Testis (tissue), 5 donors: Measurements from ENCODE around the gene ANO10. TPM values are rescaled to one million over a fixed set of nuclear protein-coding genes. Genes with fewer than 3 reads are reported as not detected.
"Not testable (repeated sequence)": the region's sequence is repeated elsewhere in the genome, so short reads cannot be mapped to it uniquely, and the experiment has no call there.

ENCODE experiments used
- DNase-seq: peaks from one replicate; pipeline ENCODE4 v3.0.0-alpha.2; 2019
- H3K27ac ChIP-seq, 2 donors: fragments of 200-600 bp; sonication (generic); one replicate each; pipeline ENCODE4 v1.5.1; 2019
- H3K27me3 ChIP-seq: fragments of 200-600 bp; sonication (generic); one replicate; pipeline ENCODE4 v1.5.1; 2019
- H3K36me3 ChIP-seq: fragments of 200-600 bp; sonication (generic); one replicate; pipeline ENCODE4 v1.5.1; 2017; ENCODE audit warnings: low read depth; ENCODE audit errors: missing control alignments
- H3K4me1 ChIP-seq: fragments of 200-600 bp; sonication (generic); one replicate; pipeline ENCODE4 v1.5.1; 2019
- H3K4me3 ChIP-seq, 2 donors: fragments of 200-600 bp; sonication (generic); one replicate each; pipeline ENCODE4 v1.5.1; 2017 to 2019
- H3K9me3 ChIP-seq: fragments of 200-600 bp; sonication (generic); one replicate; pipeline ENCODE4 v1.5.1; 2017
- POLR2A ChIP-seq: fragments of 450-650 bp; IDR thresholded peaks from one replicate; pipeline ENCODE4 v1.6.1; 2017; ENCODE audit warnings: antibody characterized with exemption, mild to moderate bottlenecking, moderate library complexity
- WGBS, 2 donors: methylation state at CpG; one replicate each; pipeline ENCODE4 v1.1.5; 2018; 5-methylcytosine and 5-hydroxymethylcytosine counted together
- intact Hi-C: fragments of 100-400 bp; cut with DNase I; formaldehyde crosslinking; loops from one replicate; pipeline ENCODE4 v1.15.1; 2023; ENCODE audit warnings: low total_unique reads
- long read RNA-seq, 2 donors: transcript quantifications; one replicate each; lab custom pipeline, GENCODE V29; 2026
- polyA plus RNA-seq: library from polyadenylated mRNA; stranded (reverse); fragments of 350-450 nt; fragmentation: Illumina TruSeq; extraction: RNeasy Lipid Tissue Mini Kit (QIAGEN cat#74804); gene quantifications from one replicate; pipeline ENCODE4 v1.2.3, GENCODE V29; 2014; ENCODE audit warnings: low read depth, low replicate concordance; ENCODE audit not compliant: insufficient read depth
- total RNA-seq, 2 donors: library from RNA; depleted of rRNA; stranded (reverse); fragments of >200 nt; gene quantifications; one replicate each; pipeline ENCODE4 v1.2.3, GENCODE V29; 2016
- TF ChIP-seq, protein P1 (sequence below), 3 experiments: fragments of 450-650 bp in 2 of 3; fragments of 200-600 bp in 1 of 3; sonication (generic) in 1 of 3; IDR thresholded peaks; one replicate each; pipeline ENCODE4 v1.5.1; 2016 to 2019; ENCODE audit warnings: antibody characterized with exemption in 3 of 3, mild to moderate bottlenecking in 2 of 3, moderate library complexity in 1 of 3

ANO10 gene, protein sequence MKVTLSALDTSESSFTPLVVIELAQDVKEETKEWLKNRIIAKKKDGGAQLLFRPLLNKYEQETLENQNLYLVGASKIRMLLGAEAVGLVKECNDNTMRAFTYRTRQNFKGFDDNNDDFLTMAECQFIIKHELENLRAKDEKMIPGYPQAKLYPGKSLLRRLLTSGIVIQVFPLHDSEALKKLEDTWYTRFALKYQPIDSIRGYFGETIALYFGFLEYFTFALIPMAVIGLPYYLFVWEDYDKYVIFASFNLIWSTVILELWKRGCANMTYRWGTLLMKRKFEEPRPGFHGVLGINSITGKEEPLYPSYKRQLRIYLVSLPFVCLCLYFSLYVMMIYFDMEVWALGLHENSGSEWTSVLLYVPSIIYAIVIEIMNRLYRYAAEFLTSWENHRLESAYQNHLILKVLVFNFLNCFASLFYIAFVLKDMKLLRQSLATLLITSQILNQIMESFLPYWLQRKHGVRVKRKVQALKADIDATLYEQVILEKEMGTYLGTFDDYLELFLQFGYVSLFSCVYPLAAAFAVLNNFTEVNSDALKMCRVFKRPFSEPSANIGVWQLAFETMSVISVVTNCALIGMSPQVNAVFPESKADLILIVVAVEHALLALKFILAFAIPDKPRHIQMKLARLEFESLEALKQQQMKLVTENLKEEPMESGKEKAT
- total RNA-seq (10 to 100 TPM; 19.9 to 25.0 TPM), polyA plus RNA-seq (26.3 TPM)
- long read RNA-seq, donor 1, partial matches to known transcripts, result 0 of 3 reads
- long read RNA-seq, donor 1, other reads (novel, unspliced or antisense), result 0 of 3 reads
- long read RNA-seq, donor 2, partial matches to known transcripts, result 0 of 2 reads
- long read RNA-seq, donor 2, other reads (novel, unspliced or antisense), result 0 of 2 reads

DNA sequence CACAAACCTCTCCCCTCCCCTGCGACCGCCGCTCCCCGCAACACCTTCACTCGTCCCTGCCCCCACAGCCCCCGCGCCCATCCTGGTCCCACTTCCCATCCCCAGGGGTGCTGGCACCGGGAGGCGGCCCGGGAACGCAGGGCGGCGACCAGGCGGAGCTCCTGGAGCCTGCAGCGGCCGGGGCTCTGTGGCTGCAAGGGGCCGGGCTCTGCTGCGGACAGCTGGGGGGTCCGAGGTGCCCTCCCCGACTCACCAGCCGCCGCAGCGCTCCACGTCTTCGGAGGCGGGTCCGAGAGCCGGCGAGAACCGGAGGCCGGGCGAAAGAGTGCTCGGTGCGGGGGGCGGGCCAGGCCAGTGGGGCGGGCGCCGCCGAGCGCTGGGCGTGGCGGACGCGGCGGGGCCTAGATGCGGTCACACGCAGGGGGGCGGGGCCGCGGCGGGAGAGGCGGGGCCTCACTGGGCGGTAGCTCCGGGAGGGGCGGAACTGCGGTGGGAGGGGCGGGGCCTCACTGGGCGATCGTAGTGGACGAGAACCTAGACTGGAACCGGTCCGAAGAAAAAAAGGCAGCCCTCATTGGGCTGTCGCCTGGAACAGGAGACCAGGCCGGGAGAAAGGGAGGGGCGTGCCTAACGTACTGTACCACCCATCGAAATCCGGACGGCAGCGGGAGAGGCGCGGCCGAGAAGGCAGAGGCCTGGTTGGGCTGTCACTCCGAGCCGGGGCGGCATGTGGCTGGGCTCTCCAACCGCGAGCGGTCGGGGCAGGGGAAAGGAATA is at the start of gene ANO10:
ANO10 (minus strand) TSS at position 356 of the 777 bp plus-strand sequence. CDS start 16,159 bp downstream, outside the sequence.
- no peaks in the 10 kb centered on the region for H3K4me1 ChIP-seq
- H3K27ac ChIP-seq, result peak within 1 kb of the TSS; percentile 85 to 86
- peak within 1 kb of the TSS; percentile 89 to 98 for H3K4me3 ChIP-seq
- intact Hi-C loops, result no loop called here
- 1 to 2% methylated on average over 11 to 58 of the region's 80 CpGs for WGBS, 2 donors
- no peaks in the 10 kb centered on the region for H3K27me3 ChIP-seq
- no peaks in the 10 kb centered on the region for H3K9me3 ChIP-seq
- no peaks in the 10 kb centered on the region for H3K36me3 ChIP-seq
- TF ChIP-seq, protein P1, sequence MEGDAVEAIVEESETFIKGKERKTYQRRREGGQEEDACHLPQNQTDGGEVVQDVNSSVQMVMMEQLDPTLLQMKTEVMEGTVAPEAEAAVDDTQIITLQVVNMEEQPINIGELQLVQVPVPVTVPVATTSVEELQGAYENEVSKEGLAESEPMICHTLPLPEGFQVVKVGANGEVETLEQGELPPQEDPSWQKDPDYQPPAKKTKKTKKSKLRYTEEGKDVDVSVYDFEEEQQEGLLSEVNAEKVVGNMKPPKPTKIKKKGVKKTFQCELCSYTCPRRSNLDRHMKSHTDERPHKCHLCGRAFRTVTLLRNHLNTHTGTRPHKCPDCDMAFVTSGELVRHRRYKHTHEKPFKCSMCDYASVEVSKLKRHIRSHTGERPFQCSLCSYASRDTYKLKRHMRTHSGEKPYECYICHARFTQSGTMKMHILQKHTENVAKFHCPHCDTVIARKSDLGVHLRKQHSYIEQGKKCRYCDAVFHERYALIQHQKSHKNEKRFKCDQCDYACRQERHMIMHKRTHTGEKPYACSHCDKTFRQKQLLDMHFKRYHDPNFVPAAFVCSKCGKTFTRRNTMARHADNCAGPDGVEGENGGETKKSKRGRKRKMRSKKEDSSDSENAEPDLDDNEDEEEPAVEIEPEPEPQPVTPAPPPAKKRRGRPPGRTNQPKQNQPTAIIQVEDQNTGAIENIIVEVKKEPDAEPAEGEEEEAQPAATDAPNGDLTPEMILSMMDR (IDR thresholded peaks at IDR 0.05), result no peak
- TF ChIP-seq POLR2A, result peak; percentile 63
- DNase-seq, result peak; percentile 98

DNA sequence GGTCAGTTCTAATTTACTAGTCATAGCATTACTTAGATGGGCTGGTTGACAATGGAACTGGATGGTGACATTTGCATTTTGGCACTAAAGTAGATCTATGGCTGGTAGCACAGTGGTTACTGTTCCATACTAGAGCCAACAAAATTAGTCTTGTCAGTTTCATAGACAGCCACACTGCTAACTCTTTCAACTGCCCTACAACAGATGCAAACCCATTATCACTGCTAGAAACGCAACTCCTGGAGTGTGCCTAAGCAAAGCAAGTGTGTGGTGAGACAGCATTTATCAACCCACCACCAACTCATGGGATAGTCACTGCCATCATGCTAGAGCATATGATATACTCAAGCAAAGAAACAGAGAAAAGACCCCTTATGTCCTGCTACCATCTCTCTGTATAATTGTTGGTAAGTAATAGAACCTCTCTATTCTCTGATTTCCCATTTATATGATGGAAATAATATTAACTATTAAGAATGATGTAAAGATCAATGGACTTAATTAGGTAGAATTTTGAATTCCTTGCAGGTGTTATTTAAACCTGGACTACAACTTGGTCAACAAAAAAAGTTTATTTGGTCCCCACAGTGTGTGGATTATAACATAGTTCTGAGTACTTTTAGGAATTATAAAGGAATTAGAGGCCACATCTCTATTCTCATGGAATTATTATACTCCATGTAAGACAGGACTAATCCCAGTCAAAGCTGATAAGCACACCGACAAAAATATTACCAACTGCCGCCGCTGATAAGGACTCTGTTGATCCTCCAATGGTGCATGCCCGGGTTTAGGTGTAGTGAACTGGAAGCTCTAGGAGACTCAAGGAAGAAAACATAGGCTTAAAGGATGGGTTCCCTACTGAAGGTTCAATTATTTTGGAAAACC is 49.1 kb upstream of the ANO10 start:
- no peak for TF ChIP-seq POLR2A
- TF ChIP-seq, protein P1 (IDR thresholded peaks at IDR 0.05), result no peak
- Histone ChIP-seq H3K4me3 (no peak overlapping the region), H3K36me3 (no peaks in the 10 kb centered on the region), H3K27me3 (no peaks in the 10 kb centered on the region), H3K4me1 (no peaks in the 10 kb centered on the region), H3K9me3 (no peaks in the 10 kb centered on the region), H3K27ac (no peak overlapping the region)
- intact Hi-C loops, result no loop called here
- DNase-seq, result no peak
- 84 to 88% methylated on average over 5 of the region's 5 CpGs for WGBS, 2 donors

DNA sequence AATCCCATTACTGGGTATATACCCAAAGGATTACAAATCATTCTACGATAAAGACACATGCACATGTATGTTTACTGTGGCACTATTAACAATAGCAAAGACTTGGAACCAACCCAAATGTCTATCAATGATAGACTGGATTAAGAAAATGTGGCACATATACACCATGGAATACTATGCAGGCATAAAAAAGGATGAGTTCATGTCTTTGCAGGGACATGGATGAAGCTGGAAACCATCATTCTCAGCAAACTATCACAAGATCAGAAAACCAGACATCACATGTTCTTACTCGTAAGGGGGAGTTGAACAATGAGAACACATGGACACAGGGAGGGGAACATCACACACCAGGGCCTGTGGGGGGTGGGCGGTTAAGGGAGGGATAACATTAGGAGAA is 43.2 kb upstream of the ANO10 start:
- H3K36me3 ChIP-seq, H3K27me3 ChIP-seq, H3K9me3 ChIP-seq, H3K4me3 ChIP-seq, H3K4me1 ChIP-seq, DNase-seq, H3K27ac ChIP-seq, intact Hi-C loops: not testable (repeated sequence)
- WGBS, 2 donors, result 89 to 94% methylated on average over 3 of the region's 3 CpGs

DNA sequence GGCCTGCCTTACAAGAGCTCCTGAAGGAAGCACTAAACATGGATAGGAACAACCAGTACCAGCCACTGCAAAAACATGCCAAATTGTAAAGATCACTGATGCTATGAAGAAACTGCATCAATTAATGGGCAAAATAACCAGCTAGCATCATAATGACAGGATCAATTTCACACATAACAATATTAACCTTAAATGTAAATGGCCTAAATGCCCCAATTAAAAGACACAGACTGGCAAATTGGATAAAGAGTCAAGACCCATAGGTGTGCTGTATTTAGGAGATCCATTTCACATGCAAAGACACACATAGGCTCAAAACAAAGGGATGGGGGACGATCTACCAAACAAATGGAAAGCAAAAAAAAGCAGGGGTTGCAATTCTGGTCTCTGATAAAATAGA is 39.6 kb upstream of the ANO10 start:
- H3K36me3 ChIP-seq, H3K4me3 ChIP-seq, H3K9me3 ChIP-seq, H3K4me1 ChIP-seq, H3K27ac ChIP-seq, intact Hi-C loops, DNase-seq, H3K27me3 ChIP-seq: not testable (repeated sequence)
- WGBS, 2 donors, result 82 to 89% methylated on average over 1 of the region's 1 CpG

DNA sequence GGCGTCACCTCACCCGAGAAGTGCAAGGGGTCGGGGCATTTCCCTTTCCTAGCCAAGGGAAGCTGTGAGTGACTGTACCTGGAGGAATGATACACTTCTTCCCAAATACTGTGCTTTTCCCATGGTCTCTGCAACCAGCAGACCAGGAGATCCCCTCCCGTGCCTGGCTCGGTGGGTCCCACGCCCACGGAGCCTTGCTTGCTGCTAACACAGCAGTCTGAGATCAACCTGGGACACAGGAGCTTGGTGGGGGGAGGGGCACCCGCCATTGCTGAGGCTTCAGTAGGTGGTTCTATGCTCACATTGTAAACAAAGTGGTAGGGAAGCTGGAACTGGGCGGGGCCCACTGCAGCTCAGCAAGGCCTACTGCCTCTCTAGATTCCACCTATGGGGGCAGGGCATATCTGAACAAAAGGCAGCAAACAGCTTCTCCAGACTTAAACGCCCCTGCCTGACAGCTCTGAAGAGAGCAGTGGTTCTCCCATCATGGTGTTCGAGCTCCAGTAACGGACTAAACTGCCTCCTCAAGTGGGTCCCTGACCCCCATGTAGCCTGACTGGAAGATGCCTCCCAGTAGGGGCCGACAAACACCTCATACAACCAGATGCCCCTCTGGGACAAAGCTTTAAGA is 37.6 kb upstream of the ANO10 start:
- no peaks in the 10 kb centered on the region for H3K27me3 ChIP-seq
- H3K27ac ChIP-seq, result no peak overlapping the region
- H3K36me3 ChIP-seq, result no peaks in the 10 kb centered on the region
- no peak overlapping the region for H3K4me3 ChIP-seq
- intact Hi-C loops, result no loop called here
- H3K4me1 ChIP-seq, result no peaks in the 10 kb centered on the region
- no peaks in the 10 kb centered on the region for H3K9me3 ChIP-seq
- WGBS, 2 donors, result 84 to 88% methylated on average over 8 to 13 of the region's 13 CpGs
- no peak for TF ChIP-seq POLR2A
- TF ChIP-seq, protein P1 (IDR thresholded peaks at IDR 0.05), result no peak
- DNase-seq, result no peak

DNA sequence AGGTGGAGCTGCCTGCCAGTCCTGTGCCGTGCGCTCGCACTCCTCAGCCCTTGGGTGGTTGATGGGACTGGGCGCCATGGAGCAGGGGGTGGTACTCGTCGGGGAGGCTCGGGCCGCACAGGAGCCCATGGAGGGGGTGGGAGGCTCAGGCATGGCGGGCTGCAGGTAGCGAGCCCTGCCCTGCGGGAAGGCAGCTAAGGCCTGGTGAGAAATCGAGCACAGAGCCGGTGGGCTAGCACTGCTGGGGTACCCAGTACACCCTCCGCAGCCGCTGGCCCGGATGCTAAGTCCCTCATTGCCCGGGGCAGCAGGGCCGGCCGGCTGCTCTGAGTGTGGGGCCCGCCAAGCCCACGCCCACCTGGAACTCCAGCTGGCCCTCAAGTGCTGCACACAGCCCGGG is 34.6 kb upstream of the ANO10 start:
- H3K27me3 ChIP-seq, DNase-seq, H3K9me3 ChIP-seq, H3K27ac ChIP-seq, H3K4me1 ChIP-seq, H3K36me3 ChIP-seq, H3K4me3 ChIP-seq, intact Hi-C loops: not testable (repeated sequence)
- WGBS, 2 donors, result 90 to 100% methylated on average over 3 to 19 of the region's 22 CpGs
